ENCODE data around the gene BTBD19. TPM values are rescaled to one million over a fixed set of nuclear protein-coding genes. Genes with fewer than 3 reads are reported as not detected.

Gene BTBD19
- total RNA-seq, 2 experiments from 2014 or later = 16.7 to 17.2 TPM

DNA sequence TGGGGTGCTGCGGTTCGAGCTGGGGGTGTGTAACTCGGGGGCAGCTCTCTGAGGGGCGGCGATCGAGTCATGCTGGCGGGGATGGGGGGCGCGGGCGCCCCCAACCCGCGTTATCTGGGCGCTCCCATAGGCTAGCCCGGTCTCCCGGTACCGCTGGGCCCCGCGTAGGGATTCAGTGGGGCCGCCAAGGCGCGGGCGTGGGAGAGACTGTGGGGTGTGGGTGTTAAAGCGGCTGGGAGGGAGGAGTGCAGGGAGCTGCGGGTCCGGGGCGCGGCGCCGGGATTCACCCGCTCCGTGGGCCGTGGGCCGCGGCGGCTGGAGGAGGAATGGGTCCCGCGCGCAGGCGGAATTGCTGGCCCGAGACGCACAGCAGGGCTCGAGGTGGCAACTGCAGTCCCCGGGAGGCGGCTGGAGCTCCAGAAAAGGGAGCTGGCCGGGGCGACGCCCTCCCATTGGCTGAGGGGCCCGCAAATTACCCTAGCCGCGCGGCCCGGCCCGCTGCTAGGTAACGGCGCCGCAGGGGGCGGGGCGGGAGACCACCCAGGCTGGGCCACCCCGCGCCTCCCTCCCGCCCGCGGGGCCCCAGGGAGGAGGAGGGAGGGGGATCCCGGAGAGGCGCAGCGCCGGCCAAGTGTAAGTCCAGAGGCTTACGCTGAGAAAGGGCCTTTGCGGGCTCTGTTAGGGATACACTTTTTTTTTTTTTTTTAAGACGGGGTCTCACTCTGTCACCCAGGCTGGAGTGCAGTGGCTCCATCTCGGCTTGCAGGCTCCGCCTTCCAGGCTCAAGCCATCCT lies 34.7 kb downstream of the BTBD19 start, which contains the start of gene PTCH2:
Gene PTCH2 (minus strand): TSS at position 392 of the 794 bp plus-strand sequence. CDS start 321 bp downstream, at position 71.
- H3K27me3 Mint-ChIP-seq = peaks cover 18% of the 10 kb centered on the region

DNA sequence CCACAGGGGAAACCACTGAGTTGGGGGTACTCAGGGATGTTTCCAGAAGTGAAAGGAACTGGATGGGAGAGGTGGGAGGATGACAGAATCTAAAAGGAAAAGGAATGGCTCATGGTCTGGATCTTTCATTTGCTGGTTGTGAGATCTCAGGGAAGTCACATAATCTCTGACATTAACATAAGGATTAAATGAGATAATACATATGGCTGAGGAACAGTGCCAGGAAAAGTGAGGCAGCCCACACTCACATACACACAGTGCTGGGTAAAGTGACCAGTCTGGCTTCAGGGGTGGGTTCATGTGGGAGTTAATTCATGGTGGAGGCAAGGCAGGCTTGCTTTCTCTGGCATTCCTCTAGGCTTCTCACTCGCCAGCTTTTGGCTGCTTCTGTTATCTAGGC lies 38.7 kb downstream of the BTBD19 start:
- no peak for ATAC-seq
- H3K36me3 Mint-ChIP-seq (ENCODE audit: low read depth) = peaks cover 23% of the 10 kb centered on the region
- no peak overlapping the region for H3K27ac Mint-ChIP-seq
- intact Hi-C loops (cut with DNase I, micrococcal nuclease) = no loop called here
- H3K27me3 Mint-ChIP-seq = peaks cover 3% of the 10 kb centered on the region
- H3K4me3 Mint-ChIP-seq = no peak overlapping the region
- peaks cover 11% of the 10 kb centered on the region for H3K4me1 Mint-ChIP-seq
- no peak for DNase-seq
- H3K9me3 Mint-ChIP-seq (ENCODE audit: low read depth) = no peaks in the 10 kb centered on the region
- ChIA-PET POLR2A (no interaction called here), CTCF (interaction anchor here (2.6 kb wide), 1 partner anchor 12 kb away, joined by 7 read pairs; no protein-coding TSS in a partner anchor)

More for the DNA sequence above, 34.7 kb downstream of the BTBD19 start, which contains the start of gene PTCH2:
- DNase-seq (peak; percentile 26), ATAC-seq (peak; percentile 57)
- ChIA-PET POLR2A (interaction anchor here (0.6 to 0.8 kb wide), 2 partner anchors 24 to 46 kb away, joined by 5 to 6 read pairs; no protein-coding TSS in a partner anchor), CTCF (interaction anchor here (0.5 kb wide), 1 partner anchor 24 kb away, joined by 3 read pairs; no protein-coding TSS in a partner anchor)
- peaks cover 4% of the 10 kb centered on the region for H3K36me3 Mint-ChIP-seq (ENCODE audit: low read depth)
- no peak within 1 kb of the TSS for H3K27ac Mint-ChIP-seq
- no peaks in the 10 kb centered on the region for H3K9me3 Mint-ChIP-seq (ENCODE audit: low read depth)
- H3K4me3 Mint-ChIP-seq = no peak within 1 kb of the TSS
- intact Hi-C loops (cut with DNase I, micrococcal nuclease) = no loop called here
- no peaks in the 10 kb centered on the region for H3K4me1 Mint-ChIP-seq

DNA sequence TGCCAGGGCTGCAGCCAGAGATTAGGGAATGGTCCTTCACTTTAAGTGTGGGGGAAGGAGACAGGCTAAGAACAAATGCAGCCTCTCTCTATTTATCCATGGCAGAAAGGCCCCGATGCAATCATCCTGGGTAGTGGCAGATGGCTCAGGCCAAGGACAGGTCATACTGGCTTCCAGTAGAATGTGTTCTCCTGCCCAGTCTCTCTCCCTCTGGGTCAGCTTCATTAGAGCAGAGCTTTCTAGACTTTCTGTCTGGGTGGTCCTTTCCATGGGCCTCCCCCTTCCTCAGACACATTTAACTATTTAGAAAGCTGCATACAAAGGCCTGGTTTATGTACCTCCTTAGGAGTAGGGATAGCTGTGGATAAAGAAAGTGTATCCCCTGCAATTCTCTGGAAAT lies 39.5 kb downstream of the BTBD19 start:
- Mint-ChIP-seq H3K36me3 (ENCODE audit: low read depth) (peaks cover 26% of the 10 kb centered on the region), H3K4me3 (no peak overlapping the region), H3K9me3 (ENCODE audit: low read depth) (no peaks in the 10 kb centered on the region), H3K27me3 (peaks cover 3% of the 10 kb centered on the region), H3K4me1 (peaks cover 11% of the 10 kb centered on the region), H3K27ac (no peak overlapping the region)
- no peak for DNase-seq
- ATAC-seq = no peak
- POLR2A ChIA-PET = interaction anchor here (0.6 to 1.6 kb wide), 3 partner anchors 28 to 953 kb away, joined by 3 to 7 read pairs (median 4); no protein-coding TSS in a partner anchor
- intact Hi-C loops (cut with DNase I, micrococcal nuclease) = no loop called here
- CTCF ChIA-PET = interaction anchor here (2.6 kb wide), 1 partner anchor 12 kb away, joined by 7 read pairs; no protein-coding TSS in a partner anchor

DNA sequence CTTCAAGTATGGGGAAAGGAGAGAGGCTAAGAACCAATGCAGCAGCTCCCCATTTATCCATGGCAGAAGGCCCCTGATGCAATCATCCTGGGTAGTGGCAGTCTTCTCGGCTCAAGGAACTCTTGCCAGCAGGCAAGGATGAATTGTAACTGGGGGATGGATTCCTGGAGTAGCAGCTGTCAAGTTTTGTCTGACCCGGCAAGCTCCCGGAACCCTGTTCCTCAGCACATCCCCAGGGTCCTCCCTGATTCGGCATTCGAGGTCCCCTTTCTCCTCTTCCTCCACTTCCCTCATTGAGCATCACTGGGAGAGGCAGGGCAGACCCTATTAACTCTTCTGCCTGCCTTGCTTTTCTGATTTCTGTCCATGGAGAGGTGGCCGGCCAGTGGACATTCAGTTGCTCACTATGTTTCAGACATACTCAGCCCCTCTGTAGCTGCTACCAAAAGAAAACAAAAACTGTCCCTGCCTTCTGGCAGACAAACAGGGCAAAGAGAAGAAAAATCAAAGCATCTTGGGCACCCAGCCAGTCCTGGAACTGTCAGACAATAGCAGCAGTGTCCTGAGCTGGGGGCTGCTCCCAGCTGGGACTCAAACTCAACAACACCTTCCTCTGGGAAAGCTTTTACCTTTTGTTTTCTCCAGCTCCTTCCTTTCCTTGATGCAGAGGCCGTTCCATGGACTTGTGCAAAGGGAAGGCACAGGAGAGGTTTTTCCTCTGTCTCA lies 40.3 kb downstream of the BTBD19 start:
- H3K36me3 Mint-ChIP-seq (ENCODE audit: low read depth) = peaks cover 28% of the 10 kb centered on the region
- ATAC-seq (no peak), DNase-seq (no peak)
- H3K4me1 Mint-ChIP-seq = peaks cover 11% of the 10 kb centered on the region
- H3K9me3 Mint-ChIP-seq (ENCODE audit: low read depth) = no peaks in the 10 kb centered on the region
- H3K27me3 Mint-ChIP-seq = peaks cover 3% of the 10 kb centered on the region
- CTCF ChIA-PET = interaction anchor here (2.6 kb wide), 1 partner anchor 13 kb away, joined by 7 read pairs; no protein-coding TSS in a partner anchor
- intact Hi-C loops (cut with DNase I, micrococcal nuclease) = no loop called here
- H3K27ac Mint-ChIP-seq = no peak overlapping the region
- H3K4me3 Mint-ChIP-seq = no peak overlapping the region
- POLR2A ChIA-PET = interaction anchor here (1.2 to 1.6 kb wide), 2 partner anchors 29 to 118 kb away, joined by 3 to 7 read pairs; no protein-coding TSS in a partner anchor

DNA sequence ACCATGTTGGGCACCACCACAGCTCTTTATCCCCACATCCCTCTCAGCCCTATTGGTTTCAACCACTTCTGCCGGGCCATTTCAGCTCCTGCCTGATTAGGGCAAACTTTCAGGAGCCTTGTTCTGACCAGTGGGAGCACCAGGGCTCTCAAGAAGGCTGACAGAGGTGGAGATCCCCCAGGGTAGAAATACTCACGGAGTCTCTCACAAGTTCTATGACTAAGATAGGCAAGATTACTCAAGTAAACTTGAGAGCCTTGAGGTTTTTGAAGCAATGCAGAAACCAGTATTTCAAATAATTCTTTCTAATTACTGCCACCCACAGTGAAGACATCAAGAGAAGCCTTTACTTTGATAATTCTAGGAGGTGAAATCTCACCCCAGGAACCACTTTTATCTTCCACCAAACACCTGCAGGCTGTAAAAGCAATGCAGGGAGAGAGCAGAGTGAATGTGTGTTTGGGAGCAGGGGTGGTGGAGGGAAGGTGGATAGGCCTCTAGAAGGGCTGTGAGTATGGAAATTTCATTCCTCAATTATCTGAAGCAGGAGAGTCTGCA lies 41.3 kb downstream of the BTBD19 start:
- DNase-seq (no peak), ATAC-seq (peak; percentile 89)
- intact Hi-C loops (cut with DNase I, micrococcal nuclease) = no loop called here
- Mint-ChIP-seq H3K36me3 (ENCODE audit: low read depth) (peaks cover 28% of the 10 kb centered on the region), H3K9me3 (ENCODE audit: low read depth) (no peaks in the 10 kb centered on the region), H3K27ac (no peak overlapping the region), H3K27me3 (no peaks in the 10 kb centered on the region), H3K4me1 (peaks cover 11% of the 10 kb centered on the region), H3K4me3 (no peak overlapping the region)
- CTCF ChIA-PET = interaction anchor here (2.6 kb wide), 1 partner anchor 14 kb away, joined by 7 read pairs; no protein-coding TSS in a partner anchor
- POLR2A ChIA-PET = no interaction called here

DNA sequence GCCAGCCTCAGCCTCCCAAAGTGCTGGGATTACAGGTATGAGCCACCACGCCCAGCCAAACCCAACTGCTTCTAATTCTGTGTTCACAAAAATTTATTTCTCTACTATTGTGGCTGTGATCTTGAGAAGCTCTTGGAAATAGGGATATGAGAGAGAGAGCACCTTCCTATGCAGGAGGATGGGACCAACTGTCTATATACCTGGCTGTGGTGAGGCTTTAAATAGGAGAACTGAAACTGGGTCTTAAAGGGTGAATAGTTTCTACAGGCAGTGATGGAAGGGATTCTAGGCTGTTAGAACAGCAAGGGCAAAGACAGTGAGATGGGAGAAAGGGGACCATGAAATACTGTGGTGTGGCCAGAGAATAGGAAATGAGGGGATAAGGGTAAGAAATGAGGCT lies 43.0 kb downstream of the BTBD19 start:
- H3K4me1 Mint-ChIP-seq = peaks cover 11% of the 10 kb centered on the region
- POLR2A ChIA-PET = interaction anchor here (0.6 kb wide), 1 partner anchor 19 kb away, joined by 3 read pairs; no protein-coding TSS in a partner anchor
- no peak overlapping the region for H3K4me3 Mint-ChIP-seq
- H3K27ac Mint-ChIP-seq = no peak overlapping the region
- no peaks in the 10 kb centered on the region for H3K27me3 Mint-ChIP-seq
- ATAC-seq = no peak
- DNase-seq = no peak
- intact Hi-C loops (cut with DNase I, micrococcal nuclease) = no loop called here
- CTCF ChIA-PET = interaction anchor here (0.7 kb wide), 1 partner anchor 130 kb away, joined by 3 read pairs; no protein-coding TSS in a partner anchor
- H3K36me3 Mint-ChIP-seq (ENCODE audit: low read depth) = peaks cover 31% of the 10 kb centered on the region
- no peaks in the 10 kb centered on the region for H3K9me3 Mint-ChIP-seq (ENCODE audit: low read depth)

DNA sequence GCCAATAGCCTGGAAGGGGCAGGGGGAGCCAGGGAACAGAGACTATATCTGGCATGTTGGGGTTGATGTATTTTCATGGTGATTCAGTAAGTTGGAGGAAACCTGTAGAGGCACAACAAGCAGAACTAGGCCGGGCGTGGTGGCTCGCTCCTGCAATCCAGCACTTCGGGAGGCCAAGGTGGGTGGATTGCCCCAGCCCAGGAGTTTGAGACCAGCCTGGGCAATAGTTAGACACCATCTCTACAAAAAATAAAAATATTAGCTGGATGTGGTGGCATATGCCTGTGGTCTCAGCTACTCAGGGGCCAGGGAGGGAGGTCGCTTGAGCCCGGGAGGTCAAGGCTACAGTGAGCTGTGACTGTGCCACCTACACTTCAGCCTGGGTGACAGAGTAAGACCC lies 44.9 kb downstream of the BTBD19 start:
- ATAC-seq (no peak), DNase-seq (no peak)
- POLR2A ChIA-PET = interaction anchor here (1.2 kb wide), 1 partner anchor 34 kb away, joined by 3 read pairs; no protein-coding TSS in a partner anchor
- H3K4me3 Mint-ChIP-seq = no peak overlapping the region
- CTCF ChIA-PET = interaction anchor here (1.1 kb wide), 1 partner anchor 17 kb away, joined by 4 read pairs; no protein-coding TSS in a partner anchor
- no peaks in the 10 kb centered on the region for H3K27me3 Mint-ChIP-seq
- intact Hi-C loops (cut with DNase I, micrococcal nuclease) = no loop called here
- peaks cover 11% of the 10 kb centered on the region for H3K4me1 Mint-ChIP-seq
- H3K27ac Mint-ChIP-seq = no peak overlapping the region
- H3K36me3 Mint-ChIP-seq (ENCODE audit: low read depth) = peaks cover 42% of the 10 kb centered on the region
- H3K9me3 Mint-ChIP-seq (ENCODE audit: low read depth) = no peaks in the 10 kb centered on the region

DNA sequence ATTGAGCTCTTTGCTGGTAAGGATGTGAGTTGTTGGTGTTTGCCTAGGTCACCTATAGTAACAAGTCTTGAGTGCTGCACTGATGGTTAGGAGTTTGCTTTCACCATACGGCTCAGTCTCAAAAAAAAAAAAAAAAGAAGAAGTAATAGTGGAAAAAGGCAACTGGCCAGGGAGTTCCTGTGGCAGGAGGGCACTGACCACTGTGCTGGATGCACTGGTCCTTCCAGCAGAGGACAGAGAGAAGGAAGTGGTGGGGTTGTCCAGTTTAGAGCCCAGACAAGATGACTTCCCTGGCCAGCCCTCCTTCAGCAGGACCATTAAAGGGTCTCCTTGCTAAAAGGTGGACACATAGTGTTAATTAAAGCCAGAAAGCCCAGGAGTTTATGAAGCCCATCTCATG lies 46.6 kb downstream of the BTBD19 start:
- H3K4me3 Mint-ChIP-seq = no peak overlapping the region
- H3K27ac Mint-ChIP-seq = no peak overlapping the region
- peaks cover 2% of the 10 kb centered on the region for H3K4me1 Mint-ChIP-seq
- H3K27me3 Mint-ChIP-seq = no peaks in the 10 kb centered on the region
- H3K9me3 Mint-ChIP-seq (ENCODE audit: low read depth) = no peaks in the 10 kb centered on the region
- ChIA-PET CTCF (interaction anchor here (0.5 to 1.1 kb wide), 2 partner anchors 9 to 19 kb away, joined by 3 read pairs; no protein-coding TSS in a partner anchor), POLR2A (no interaction called here)
- intact Hi-C loops (cut with DNase I, micrococcal nuclease) = no loop called here
- peaks cover 33% of the 10 kb centered on the region for H3K36me3 Mint-ChIP-seq (ENCODE audit: low read depth)
- ATAC-seq (no peak), DNase-seq (no peak)

DNA sequence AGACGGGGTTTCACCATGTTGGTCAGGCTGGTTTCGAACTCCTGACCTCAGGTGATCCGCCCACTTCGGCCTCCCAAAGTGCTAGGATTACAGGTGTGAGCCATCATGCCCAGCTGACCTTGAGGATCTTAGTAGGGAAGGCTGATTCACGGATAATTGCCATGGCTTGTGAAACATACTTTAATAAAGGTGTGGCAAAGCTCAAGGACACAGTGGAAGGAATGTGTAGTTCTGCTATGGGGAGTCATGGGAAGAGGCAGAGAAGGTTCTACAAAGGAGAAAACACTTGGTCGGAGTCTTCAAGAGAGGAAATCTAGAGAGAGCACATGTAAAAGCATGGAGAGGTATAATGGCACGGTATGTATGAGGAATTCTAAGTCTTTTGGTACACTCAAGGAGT lies 47.4 kb downstream of the BTBD19 start:
- no peak overlapping the region for H3K27ac Mint-ChIP-seq
- ATAC-seq (no peak), DNase-seq (no peak)
- no peak overlapping the region for H3K4me3 Mint-ChIP-seq
- CTCF ChIA-PET = no interaction called here
- H3K9me3 Mint-ChIP-seq (ENCODE audit: low read depth) = no peaks in the 10 kb centered on the region
- H3K27me3 Mint-ChIP-seq = no peaks in the 10 kb centered on the region
- peaks cover 28% of the 10 kb centered on the region for H3K36me3 Mint-ChIP-seq (ENCODE audit: low read depth)
- POLR2A ChIA-PET = no interaction called here
- H3K4me1 Mint-ChIP-seq = no peaks in the 10 kb centered on the region
- intact Hi-C loops (cut with DNase I, micrococcal nuclease) = no loop called here

DNA sequence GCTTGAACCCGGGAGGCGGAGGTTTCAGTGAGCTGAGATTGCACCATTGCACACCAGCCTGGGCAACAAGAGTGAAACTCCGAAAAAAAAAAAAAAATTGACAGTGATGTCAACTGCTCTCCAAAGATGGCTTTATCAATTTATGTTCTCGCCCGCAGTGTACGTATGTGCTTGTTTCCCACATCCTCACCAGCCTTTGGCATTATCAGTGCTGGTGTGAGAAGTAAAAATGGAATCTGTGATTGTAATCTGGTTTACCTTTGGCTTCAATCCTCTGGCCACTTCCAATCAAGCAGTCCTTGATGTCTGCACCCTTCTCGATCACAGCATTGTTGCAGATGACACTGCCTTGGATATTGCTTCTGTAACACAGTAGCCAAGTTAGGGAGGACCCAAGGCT lies 49.1 kb downstream of the BTBD19 start:
- Mint-ChIP-seq H3K4me1 (no peaks in the 10 kb centered on the region), H3K27ac (no peak overlapping the region), H3K36me3 (ENCODE audit: low read depth) (peaks cover 24% of the 10 kb centered on the region), H3K4me3 (no peak overlapping the region), H3K9me3 (ENCODE audit: low read depth) (no peaks in the 10 kb centered on the region), H3K27me3 (no peaks in the 10 kb centered on the region)
- ATAC-seq (no peak), DNase-seq (no peak)
- POLR2A ChIA-PET = no interaction called here
- intact Hi-C loops (cut with DNase I, micrococcal nuclease) = loop anchor here in 1 of 2 experiments (1.0 kb wide), 1 partner anchor 28 kb away; no protein-coding TSS in a partner anchor
- CTCF ChIA-PET = no interaction called here

DNA sequence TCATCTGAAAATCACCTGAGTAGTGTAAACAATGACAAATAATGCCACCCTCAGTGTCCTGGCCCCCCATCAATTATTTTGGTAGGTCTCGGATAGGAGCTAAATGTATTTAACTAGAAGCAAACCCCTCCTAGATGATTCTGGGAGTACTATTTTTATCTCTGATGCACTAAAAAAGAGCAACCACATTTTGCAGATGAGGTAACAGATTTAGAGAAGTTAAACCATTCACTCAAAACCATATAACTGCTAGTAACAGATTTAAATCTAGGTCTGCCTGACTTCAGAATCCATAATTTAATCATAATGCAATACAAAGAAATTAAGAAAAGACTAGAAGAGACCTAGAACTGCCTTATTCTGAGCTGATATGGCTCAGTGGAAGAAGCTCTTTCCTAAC lies 52.0 kb downstream of the BTBD19 start:
- H3K4me3 Mint-ChIP-seq = no peak overlapping the region
- CTCF ChIA-PET = no interaction called here
- no peak for DNase-seq

More for the DNA sequence above, 52.0 kb downstream of the BTBD19 start:
- POLR2A ChIA-PET = no interaction called here
- Mint-ChIP-seq H3K36me3 (ENCODE audit: low read depth) (peaks cover 17% of the 10 kb centered on the region), H3K27ac (no peak overlapping the region), H3K4me1 (peaks cover 2% of the 10 kb centered on the region), H3K27me3 (no peaks in the 10 kb centered on the region), H3K9me3 (ENCODE audit: low read depth) (no peaks in the 10 kb centered on the region)
- intact Hi-C loops (cut with DNase I, micrococcal nuclease) = no loop called here
- no peak for ATAC-seq
